Activated CD8-positive, alpha-beta memory T cell treated with anti-CD3 and anti-CD28 coated beads, Interleukin-2, amount 50 U/mL, for 48 hours (primary cell): ENCODE results near the gene TMEM38A.
"Not testable (repeated sequence)": the region's sequence is repeated elsewhere in the genome, so short reads cannot be mapped to it uniquely, and the experiment has no call there.

Experiments used
- DNase-seq: peaks from one replicate; pipeline ENCODE4 v3.0.0-alpha.2; 2020

The TMEM38A gene

DNA sequence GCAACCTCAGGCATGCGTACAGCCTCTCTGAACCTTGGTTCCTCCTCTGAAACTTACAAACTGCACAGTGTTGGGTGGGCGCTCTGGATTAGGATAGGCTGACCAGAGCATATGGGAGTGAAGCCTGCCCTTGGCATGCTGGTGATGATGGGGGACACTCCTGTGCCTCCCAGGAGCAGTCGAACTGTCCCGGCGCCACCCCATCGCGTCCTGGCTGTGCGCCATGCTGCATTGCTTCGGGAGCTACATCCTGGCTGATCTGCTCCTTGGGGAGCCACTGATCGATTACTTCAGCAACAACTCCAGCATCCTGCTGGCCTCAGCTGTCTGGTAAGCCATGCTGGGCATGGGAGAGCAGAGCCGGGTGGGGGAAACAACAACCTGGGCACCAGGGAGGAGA, 18.9 kb downstream of the TMEM38A start:
- DNase-seq: no peak

DNA sequence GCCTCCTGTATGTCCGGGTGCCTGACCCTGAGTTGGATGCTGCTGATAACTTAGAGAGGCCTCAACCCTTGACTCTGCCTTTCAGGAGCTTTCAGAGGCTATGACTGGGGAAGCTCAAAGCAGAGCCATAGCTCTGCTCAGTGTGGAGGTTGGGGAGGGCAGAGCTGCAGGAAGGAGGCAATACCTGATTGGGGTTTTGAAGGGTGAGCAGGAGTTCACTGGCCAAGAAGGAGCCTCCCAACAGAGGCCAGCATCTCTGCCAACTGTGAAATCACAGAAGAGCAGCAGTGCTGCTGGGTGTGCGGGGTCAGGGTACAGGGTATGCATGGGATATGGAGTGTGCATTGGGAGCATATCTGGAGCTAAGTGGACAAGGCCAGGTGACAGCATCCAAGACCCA, 21.6 kb downstream of the TMEM38A start:
- no peak for DNase-seq

DNA sequence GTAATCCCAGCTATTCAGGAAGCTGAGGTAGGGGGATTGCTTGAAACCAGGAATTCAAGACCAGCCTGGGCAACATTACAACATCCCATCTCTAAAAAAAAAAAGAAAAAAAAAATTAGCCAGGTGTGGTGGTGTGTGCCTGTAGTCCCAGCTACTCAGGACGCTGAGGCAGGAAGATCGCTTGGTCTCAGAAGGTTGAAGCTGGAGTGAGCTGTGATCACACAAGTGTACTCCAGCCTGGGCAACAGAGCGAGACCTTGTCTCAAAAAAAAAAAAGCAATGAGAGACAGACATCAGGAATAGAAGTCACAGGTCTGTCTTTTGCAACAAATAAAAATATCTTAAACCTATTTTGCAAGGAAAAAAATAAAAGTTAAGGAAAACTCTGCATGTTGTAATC, 23.3 kb downstream of the TMEM38A start:
- no peak for DNase-seq

DNA sequence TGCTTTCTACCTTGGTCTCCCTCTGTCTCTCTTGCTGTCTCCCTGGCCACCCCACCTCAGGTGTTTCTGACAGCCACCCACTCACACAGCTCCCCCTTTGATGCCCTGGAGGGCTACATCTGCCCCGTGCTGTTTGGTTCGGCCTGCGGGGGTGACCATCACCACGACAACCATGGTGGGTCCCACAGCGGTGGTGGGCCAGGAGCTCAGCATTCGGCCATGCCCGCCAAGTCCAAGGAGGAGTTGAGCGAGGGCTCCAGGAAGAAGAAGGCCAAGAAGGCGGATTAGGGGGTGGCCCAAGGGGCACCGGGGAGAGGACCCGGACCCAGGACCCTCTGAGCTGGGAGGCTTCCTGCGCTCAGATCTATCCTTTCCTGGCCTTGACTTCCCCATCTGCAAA, 27.1 kb downstream of the TMEM38A start:
- no peak for DNase-seq

DNA sequence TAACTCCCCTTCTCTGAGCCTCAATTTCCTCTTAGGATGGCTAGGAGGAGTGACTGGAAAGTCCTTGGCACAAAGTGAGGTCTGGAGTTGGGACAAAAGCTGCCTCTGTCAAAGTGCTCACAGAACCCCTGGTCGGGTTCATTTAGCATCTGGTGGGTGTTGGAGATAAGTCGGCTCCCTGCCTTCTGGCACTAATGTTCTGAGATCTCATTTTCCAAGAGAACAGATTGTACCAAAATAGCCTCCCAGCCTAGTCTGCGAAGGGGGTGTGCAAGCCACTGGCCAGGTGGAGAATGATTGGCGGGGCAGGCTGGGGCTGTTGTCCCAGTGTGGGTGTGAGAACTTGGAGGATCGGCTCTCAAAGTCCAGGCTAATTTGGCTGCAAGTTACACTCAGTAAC, 38.0 kb downstream of the TMEM38A start:
- DNase-seq: no peak

DNA sequence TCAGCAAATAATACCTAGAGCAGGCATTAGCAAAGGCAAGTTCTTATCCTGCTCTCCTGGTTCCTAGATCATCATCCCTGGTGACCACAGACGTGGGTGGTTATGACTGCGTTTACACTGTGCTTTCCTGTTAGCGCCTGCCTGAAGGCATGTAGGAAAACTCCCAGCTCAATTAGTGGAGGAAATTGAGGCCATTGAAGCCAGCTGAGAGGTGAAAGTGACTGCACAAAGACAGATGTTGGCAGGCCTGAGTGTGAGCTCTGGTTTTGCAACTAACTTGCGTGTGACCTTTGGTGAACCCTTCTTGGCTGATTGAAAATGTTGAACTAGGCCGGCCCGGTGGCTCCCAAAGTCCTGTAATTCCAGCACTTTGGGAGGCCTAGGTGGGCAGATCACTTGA, 41.2 kb downstream of the TMEM38A start:
- no peak for DNase-seq

DNA sequence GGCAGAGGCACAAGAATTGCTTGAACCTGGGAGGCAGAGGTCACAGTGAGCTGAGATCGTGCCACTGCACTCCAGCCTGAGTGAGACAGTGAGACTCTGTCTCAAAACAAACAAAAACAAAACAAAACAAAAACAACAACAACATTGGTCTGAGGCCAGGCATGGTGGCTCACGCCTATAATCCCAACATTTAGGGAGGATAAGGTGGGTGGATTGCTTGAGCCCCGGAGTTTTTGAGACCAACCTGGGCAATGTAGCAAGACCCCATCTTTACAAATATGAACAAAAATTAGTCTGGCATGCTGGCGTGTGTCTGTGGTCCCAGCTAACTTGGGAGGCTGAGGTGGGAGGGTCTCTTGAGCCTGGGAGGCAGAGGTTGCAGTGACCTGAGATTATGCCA, 42.7 kb downstream of the TMEM38A start:
- DNase-seq: no peak

DNA sequence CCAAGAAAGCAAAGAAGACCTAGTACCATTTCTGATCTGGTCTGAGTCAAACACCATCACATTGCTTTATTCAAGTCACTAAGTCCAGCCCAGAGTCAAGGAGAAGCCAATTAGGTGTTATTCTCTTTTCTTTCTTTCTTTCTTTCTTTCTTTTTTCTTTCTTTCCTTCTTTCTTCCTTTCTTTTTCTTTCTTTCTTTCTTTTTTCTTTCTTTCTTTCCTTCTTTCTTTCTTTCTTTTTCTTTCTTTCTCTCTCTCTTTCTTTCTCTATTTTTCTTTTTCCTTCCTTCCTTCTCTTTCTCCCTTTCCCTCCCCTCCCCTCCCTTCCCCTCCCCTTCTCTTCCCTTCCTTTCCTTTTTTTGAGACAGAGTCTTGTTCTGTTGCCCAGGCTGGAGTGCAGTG, 49.9 kb downstream of the TMEM38A start:
- not testable (repeated sequence) for DNase-seq

DNA sequence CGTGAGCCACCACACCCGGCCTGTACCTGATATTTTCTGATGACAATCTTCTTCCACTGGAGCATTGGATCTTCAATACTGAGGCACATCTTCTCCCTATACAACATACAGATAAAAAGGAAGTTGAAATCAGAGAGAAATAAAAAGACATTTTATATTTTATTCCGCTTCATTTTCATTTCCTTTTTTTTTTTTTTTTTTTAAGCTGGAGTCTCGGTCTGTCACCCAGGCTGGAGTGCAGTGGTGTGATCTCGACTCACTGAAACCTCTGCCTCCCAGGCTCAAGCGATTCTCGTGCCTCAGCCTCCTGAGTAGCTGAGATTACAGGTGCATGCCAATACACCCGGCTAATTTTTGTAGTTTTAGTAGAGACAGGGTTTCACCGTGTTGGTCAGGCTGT, 51.4 kb downstream of the TMEM38A start:
- not testable (repeated sequence) for DNase-seq

DNA sequence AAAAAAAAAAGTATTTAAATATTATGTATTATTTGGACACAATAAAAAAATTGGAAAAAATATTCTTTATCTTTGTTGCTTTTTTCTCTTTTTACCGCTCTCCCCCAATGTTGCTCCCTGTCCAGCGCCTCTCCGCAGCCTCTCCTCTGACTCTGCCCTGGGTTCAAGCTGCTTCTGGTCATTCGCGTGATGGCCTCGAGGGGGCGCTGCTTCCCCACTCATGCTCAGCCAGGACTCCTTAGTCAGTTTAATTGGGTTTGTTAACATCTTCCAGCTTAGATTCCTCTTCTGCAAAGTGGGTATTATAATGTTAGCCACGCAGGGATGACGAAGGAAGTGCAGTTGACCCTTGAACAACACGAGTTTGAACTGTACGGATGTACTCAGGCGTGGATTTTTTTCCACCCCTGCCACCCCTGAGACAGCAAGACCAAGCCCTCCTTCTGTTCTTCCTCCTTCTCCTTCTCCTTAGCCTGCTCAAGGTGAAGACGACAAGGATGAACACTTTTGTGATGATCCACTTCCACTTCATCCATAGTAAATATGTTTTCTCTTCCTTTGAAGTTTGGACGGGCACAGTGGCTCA, 53.9 kb downstream of the TMEM38A start:
- peak; percentile 85 for DNase-seq

DNA sequence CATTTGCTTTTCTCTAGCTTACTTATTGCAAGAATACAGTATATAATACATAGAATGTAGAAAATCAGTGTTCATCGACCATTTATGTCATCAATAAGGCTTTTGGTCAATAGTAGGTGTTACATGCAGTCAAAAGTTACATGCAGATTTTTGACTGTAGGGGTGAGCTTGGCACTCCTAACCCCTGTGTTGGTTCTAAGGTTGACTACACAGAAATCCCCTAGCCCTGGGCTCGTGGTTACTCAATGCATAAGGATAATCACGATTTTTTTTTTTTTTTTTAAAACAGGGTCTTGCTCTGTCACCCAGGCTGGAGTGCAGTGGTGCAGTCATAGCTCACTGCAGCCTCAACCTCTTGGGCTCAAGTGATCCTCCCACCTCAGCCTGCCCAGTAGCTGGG, 54.7 kb downstream of the TMEM38A start:
- DNase-seq: no peak

DNA sequence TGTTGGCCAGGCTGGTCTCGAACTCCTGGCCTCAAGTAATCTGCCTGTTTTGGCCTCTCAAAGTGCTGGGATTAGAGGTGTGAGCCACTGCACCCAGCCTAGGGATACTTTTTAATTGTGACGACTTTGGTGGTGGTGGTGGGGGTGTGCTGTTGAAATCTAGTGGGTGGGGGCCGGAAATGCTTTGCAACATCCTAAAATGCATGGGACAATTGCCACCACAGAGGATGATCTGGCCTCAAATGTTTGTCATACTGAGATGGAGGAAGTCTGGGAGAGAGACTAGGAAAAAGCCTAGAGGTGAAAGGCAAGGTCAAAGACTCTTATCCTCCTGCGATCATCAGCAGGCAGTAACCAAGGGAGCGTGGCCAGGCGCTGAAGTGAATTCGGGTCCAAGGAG, 60.1 kb downstream of the TMEM38A start:
- no peak for DNase-seq

DNA sequence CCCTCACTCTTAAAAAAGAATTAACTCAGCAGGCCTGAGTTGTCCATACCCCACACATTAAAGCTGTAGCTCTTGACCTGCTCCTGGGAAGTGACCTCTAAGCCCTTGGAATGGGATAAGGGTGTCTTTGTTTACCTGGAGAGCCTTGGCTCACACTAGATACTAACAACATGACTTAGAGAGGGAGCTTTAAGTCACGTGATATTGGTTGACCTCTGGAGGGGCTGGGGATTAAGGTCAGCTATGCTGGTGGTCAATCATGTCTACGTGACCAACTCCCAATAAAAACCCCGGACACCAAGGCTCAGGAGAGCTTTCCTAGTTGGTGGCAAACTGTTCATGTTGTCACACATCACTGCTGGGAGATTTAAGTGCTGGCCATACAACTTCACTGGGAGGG, 61.7 kb downstream of the TMEM38A start:
- DNase-seq: no peak

DNA sequence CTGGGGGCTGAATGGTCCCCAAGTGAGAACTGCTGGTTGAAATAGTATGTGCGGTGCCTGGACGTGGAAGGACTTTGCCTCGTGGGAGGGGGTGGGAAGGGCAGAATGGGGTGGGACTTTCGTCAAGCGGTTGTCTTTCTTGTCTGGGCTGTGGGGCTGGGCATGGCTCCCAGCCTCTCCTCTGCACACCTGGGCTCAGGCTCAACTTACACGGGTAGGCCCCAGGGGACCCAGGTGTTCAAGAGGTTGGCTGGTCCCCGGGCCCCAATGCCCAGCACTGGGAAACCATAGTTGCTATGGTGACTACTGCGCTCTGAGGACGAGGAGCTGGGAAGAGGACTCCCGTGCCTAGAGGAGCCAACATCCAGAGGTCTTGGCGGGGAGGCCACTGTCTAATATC, 66.0 kb downstream of the TMEM38A start:
- no peak for DNase-seq

DNA sequence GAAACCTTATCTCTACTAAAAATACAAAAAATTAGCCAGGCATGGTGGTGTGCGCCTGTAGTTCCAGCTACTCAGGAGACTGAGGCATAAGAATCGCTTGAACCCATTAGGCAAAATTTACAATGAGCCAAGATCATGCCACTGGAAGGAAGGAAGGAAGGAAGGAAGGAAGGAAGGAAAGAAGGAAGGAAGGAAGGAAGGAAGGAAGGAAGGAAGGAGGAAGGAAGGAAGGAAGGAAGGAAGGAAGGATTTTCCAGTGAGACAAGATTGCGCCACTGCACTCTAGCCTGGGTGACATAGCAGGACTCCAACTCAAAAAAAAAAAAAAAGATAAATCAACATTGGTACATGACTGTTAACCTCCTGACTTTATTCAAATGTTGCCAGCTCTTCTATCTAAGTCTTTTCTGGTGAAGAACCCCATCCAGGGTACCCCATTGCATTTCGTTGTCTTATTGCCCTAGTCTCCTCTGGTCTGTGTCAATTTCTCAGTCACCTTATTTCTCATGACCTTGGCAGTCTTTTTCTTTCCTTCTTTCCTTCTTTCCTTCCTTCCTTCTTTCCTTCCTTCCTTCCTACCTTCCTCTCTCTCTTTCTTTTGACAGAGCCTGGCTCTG, 74.8 kb downstream of the TMEM38A start:
- not testable (repeated sequence) for DNase-seq

DNA sequence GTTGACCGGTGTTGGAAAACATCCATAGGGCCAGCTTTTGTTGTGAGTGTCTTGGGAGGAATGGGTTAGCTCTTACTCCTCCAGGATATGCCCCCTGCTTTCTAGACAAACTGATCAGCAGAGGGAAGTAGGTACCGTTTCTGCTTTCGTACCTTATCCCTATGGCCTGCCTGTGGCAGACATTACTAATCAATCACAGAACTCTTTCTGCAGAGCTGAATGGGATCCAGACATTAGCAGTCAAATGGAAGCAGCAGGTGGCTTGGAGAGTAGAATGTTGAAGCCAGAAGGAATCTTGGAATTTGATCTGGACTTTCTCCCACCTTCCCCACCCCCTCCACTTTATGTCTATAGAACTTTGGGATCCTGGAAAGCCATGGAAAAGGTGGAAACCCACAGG, 75.8 kb downstream of the TMEM38A start:
- no peak for DNase-seq

DNA sequence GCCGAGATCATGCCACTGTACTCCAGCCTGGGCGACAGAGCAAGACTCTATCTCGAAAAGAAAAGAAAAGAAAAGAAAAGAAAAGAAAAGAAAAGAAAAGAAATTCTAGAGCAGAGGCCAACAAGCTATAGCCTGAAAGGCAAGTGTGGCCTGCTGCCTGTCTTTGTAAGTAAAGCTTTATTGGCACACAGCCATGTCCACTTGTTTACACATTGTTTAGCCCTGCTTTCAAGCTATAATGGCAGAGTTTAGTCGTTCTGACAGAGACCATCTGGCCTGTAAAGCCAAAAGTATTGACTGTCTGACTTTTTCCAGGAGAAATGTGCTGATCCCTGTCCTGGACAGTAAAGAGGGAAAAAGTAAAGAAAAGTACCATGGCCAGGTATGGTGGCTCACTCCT, 77.0 kb downstream of the TMEM38A start:
- no peak for DNase-seq

DNA sequence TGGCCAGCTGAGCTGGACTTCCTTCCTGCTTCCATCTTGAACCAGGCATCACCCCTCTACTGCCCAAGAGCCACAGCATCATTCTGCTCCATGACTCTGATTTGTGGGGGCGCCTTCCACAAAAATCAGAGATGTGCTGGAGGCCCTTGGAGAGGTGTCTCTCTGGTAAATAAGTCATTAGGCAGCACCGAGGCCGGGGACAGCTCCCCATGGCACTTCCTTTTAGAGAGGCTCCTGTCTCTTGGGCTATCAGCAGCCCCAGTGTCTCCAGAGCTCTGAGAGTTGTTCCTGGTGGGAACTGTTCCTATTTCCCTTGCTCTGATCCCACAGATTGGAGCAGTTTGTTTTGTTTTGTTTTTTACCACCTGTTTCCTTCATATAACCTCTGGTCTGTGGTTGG, 78.6 kb downstream of the TMEM38A start:
- DNase-seq: no peak
